ENCODE data around the gene OR5W2.
A peak's percentile ranks its signal among the peaks of the same experiment; 100 is the strongest.
"Not testable (repeated sequence)": the region's sequence is repeated elsewhere in the genome, so short reads cannot be mapped to it uniquely, and the experiment has no call there.

OR5W2 gene

DNA sequence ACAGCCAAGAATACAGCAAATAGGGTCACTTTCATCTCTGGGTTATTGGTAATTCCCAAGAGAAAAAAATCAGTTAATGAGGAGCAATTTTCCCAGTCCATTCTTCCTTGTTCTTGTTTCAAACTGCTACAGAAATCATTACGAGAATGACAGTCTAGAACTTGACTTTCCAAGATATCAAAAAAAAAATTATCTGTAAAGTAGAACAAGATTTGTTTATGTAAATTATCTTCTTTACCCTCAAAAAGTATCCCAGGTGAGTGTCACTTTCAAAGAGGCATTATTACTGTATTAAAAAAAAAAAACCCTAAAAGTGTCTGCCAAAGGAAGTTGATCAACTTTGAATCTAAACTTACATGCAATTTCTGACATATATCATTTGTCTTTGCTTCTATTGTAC lies at the start of gene OR5W2:
Gene OR5W2 (minus strand): TSS at position 101 of the 400 bp plus-strand sequence. CDS start 0 bp downstream, at position 101.
- DNase-seq (ENCODE audit: low spot score), result no peak

DNA sequence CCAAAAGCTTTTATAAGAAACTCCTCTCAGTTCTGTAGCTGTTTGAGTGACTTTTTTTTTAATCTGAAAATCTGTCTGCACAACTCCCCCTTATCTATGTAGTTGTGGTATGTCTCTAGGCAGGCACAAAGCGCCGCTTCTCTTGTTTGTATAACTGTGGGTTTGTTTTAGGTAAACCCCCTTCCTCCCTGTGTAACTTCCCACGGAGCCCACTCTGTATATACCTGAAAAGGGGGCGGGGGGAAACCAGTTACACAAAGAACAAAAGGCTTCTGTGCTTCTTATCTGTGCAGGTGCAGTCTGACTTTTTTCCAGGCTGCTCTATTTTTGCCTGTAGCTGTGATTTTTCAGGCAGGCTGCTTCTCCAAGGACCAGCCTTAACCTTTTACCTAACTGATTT lies 42.1 kb upstream of the OR5W2 start:
- DNase-seq (ENCODE audit: low spot score), result no peak

DNA sequence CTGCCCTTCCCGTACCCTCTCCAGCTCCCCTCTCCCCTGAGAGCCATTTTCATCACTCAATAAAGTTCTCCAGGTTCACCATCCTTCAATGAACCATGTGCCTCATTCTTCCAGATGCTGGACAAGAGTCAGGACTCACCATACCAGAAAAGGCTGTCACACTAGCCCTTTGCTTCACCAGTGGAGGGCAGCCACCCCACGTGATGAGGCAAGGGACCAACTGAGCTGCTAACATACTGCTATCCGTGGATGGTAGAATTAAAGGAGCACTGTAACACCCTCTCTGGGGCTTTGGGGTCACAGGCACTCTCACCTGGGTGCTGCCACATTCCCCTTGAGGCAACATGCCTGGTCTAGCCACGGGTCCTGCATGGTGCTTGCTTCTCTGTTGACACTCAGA lies 34.9 kb upstream of the OR5W2 start:
- DNase-seq (ENCODE audit: low spot score), result no peak

DNA sequence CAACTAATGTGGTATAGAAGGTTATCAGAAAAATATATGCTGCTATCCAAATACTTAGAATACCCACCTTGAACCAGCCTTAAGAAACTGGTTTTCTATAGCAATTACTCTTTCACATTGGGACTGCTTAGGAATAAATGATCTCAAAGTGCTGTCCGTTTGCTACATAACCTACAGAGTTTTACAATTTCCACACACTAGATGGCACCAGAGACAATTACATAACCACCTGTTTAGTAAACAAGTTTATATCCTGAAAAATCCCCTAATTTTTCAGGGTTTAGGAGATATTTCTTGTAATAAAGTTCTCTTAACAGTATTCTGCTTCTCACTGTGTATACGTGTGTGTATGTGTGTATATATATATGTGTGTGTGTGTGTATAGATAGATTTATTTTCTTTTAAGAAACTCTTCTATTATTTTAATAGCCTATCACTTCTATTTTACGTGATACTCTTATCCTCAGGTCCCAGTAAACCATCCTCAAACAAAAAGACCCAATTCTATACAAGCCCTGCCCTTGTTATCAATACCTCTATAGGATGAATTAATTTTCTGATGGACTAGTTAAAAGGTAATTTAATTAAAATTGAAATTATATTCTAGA lies 28.5 kb upstream of the OR5W2 start:
- peak; percentile 40 for DNase-seq (ENCODE audit: low spot score)

DNA sequence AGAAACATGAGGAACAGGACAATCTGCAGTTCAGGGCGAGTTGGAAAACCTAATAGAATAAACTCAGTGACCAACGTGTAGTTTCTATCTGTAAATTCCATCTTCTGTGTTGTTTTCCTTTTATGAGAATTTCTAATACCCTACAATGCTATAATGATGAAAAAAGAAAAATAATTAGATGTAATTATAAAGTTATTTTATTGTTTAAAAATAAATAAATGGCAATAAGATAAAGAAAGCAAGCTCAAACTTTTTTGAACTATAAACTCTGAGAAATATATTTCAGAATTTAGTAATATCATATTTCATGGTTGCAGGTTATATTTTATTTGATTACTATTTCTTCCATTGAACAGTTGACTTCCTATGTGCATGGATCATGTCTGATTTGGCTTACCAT lies 21.9 kb upstream of the OR5W2 start, which contains the start of gene OR5I1:
Gene OR5I1 (minus strand): TSS at position 101 of the 400 bp plus-strand sequence. CDS start 0 bp downstream, at position 101.
- no peak for DNase-seq (ENCODE audit: low spot score)

DNA sequence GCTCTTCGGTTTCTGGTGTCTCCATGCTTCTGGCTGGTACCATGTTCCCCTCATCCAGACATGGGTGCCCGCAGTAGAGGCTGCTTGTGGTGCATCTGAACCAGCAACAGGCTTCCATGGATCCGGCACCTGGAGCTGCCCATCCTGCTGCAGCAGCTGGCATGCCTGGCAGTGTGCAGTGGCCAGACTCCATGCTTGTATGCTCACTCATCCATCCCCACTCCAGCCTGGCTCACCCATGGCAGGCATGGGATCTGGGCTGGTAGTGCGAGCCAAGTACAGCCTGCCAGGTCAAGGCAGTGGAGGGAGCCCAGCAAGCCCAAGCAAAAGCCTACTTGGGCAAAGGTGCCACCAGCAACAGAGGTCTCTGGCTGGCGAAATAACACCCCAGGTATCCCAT lies 6.2 kb upstream of the OR5W2 start:
- DNase-seq (ENCODE audit: low spot score), result no peak

DNA sequence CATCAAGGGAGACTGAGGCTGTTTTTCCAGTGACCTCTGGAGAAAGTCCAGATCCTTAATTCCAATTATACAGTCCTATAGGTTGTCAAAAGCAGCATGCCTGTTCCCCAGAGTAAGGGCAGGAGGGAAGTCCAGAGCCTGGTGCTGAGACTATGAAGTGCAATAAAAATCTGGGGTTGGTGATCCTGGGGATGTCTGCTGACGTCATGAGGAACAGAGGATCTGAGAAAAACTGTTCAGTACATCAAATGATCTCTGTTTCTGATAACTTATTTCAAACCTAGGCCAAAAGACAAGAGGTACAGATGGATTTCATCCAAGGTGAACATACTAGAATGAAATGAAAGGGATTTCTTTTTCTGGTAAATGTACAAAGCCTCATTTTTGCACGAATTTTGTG lies 12.1 kb downstream of the OR5W2 start:
- no peak for DNase-seq (ENCODE audit: low spot score)

DNA sequence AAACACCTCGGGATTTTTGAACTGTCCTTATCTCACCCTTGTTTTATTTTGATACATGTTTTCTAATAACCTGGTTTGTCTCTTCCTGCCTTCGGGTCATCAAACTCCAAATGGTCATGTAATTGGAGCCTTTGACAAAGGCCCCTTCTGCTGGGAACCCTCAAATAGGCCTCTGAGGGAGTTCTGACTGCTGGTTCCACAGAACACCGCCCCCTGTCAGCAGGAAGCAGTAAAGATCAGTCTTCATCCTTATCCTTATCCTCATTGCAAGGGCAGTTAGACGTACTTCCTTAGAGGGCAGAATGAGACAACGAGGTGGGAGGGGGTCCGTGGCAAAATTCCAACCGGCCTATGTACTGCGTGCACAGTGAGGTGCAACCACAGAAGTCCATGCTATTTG lies 19.2 kb downstream of the OR5W2 start:
- no peak for DNase-seq (ENCODE audit: low spot score)

DNA sequence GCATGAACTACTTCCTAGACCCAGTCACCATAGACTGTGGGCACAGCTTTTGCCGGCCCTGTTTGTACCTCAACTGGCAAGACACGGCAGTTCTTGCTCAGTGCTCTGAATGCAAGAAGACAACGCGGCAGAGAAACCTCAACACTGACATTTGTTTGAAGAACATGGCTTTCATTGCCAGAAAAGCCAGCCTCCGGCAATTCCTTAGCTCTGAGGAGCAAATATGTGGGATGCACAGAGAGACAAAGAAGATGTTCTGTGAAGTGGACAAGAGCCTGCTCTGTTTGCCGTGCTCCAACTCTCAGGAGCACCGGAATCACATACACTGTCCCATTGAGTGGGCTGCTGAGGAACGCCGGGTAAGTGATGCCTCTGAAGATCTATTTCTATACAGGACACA lies 28.9 kb downstream of the OR5W2 start:
- DNase-seq (ENCODE audit: low spot score), result not testable (repeated sequence)

DNA sequence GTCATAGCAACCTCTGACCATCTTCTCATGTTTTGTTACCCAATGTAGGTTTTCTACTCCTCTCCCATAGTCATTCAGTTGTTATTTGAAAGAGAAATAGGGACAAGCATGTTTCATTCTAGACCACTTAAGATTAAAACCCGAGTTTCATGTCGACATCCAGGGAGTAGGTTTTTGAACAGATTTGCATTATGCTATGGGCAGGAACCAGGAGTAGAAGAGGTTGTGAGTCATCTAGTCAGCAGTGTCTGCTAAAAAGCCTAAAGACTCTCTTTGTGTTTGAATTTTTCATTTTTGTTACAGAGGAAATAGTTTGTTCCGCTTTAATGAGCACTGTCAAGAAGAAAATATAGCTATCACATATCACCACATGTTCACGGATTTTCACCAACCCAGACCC lies 29.4 kb downstream of the OR5W2 start:
- not testable (repeated sequence) for DNase-seq (ENCODE audit: low spot score)

DNA sequence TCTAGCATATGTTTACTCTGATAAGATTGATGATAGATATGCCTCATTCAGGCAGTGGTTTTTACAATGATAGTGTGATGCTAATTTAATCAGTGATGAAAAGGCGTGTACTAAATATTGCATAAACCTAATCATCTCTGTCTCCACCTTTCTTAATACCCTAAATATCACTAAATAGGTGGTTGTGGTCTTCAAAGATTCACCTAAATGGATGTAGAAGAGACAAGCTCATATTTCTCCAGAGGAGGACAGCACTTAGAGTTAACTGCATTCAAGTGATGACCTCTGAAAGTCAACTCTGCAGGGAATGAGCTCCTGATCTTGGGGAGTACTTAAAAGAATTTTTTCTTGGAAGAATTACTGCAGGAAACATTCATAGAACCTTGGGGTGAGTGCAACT lies 31.4 kb downstream of the OR5W2 start, which contains the start of gene TRIM51:
Gene TRIM51 (plus strand): TSS at position 301 of the 400 bp plus-strand sequence. CDS start 2,132 bp downstream, outside the sequence.
- not testable (repeated sequence) for DNase-seq (ENCODE audit: low spot score)

DNA sequence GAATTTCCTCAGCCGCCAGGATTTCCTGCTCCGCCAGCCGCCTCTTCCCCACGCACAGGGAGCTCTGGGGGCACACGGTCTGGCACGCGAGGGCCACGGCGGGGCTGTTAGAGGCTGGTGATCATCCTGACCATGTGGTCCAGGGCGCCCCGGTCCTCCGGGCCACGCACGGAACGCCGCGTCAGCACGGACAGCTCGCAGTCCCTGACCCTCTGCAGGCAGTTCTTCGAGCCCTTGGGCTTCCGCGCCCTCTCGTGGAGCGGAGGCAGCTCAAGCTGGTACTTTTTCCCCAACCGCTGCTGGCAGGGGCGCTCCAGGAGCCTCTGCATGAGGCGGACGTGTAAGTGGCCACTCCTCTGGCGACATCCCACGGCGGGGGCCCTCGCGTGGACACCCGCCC lies 41.2 kb downstream of the OR5W2 start:
- DNase-seq (ENCODE audit: low spot score), result not testable (repeated sequence)

DNA sequence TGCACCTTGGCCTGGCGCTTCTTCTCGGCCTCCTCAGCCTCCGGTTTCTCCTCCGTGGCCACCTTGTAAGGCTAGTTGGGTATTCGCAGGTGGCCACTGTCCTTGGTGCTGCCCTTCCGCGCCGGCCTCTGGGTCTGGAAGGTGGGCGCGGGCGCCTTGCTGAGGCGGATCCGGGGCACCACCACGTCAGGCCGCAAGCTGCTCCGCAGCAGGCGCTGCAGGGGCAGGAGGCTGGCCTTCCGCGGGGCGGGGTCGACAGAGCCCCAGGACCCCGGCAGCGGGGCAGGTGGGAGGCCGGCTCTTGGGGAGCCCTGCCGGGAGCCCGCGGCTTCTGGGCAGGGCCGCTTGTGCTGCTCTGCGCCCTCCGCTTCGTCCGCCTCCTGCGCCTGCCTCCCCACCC lies 41.7 kb downstream of the OR5W2 start:
- not testable (repeated sequence) for DNase-seq (ENCODE audit: low spot score)

DNA sequence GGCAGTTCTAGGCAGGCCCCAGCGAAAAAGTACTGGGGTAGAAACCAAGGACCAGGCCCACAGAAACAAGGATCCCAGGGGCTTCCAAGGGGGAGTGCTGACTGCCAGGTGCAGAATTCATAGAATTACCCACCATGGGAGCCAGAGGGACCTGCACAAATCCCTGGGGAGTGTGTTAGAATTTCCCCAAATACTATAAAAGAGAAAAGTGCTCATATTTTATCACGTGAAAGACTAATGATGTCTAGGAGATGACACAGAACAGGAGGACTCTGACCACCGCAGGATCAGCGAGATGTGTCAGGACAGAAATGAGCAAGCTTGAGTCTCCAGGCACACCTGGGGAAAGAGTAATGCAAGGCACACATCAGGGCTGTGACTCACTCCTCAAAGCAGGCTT lies 47.0 kb downstream of the OR5W2 start:
- DNase-seq (ENCODE audit: low spot score), result not testable (repeated sequence)
